Gastrocnemius medialis (tissue), 4 donors: ENCODE data around the gene TSKS. TPM values are rescaled to one million over a fixed set of nuclear protein-coding genes. Genes with fewer than 3 reads are reported as not detected.

ENCODE experiments used
- ATAC-seq, 2 donors: fragments of 150-250 bp; one replicate each; pipeline ENCODE4 v1.9.1; 2016
- DNase-seq, 2 donors: peaks; one replicate each; pipeline ENCODE4 v3.0.0-alpha.2; 2019
- H3K27ac ChIP-seq, 4 donors: fragments of 200-600 bp; sonication (generic); 1 replicate in 1 of 4; 2 replicates in 3 of 4; pipeline ENCODE4 v1.5.1; 2016 to 2018; ENCODE audit warnings: mild to moderate bottlenecking in 2 of 4, moderate library complexity in 1 of 4
- H3K27me3 ChIP-seq, 3 donors: fragments of 200-600 bp; sonication (generic) in 2 of 3; 1 replicate in 1 of 3; 2 replicates in 2 of 3; pipeline versions ENCODE4 v1.5.1 to v1.6.0; 2016 to 2019; ENCODE audit warnings: mild to moderate bottlenecking in 1 of 3, moderate library complexity in 1 of 3
- H3K36me3 ChIP-seq, 2 donors: fragments of 200-600 bp; sonication (generic) in 1 of 2; one replicate each; pipeline ENCODE4 v1.5.1; 2017 to 2018
- H3K4me1 ChIP-seq, 2 donors: fragments of 200-600 bp; sonication (generic) in 1 of 2; one replicate each; pipeline ENCODE4 v1.5.1; 2016 to 2017; ENCODE audit warnings: mild to moderate bottlenecking in 2 of 2
- H3K4me3 ChIP-seq, 4 donors: fragments of 200-600 bp; sonication (generic) in 3 of 4; 1 replicate in 1 of 4; 2 replicates in 3 of 4; pipeline ENCODE4 v1.5.1; 2016 to 2019; ENCODE audit warnings: mild to moderate bottlenecking in 2 of 4
- H3K9me3 ChIP-seq, 3 donors: fragments of 200-600 bp; sonication (generic) in 2 of 3; 1 replicate in 1 of 3; 2 replicates in 2 of 3; pipeline ENCODE4 v1.5.1; 2016 to 2019
- CTCF ChIP-seq, 5 experiments: fragments of 450-650 bp in 3 of 5; fragments of 200-600 bp in 2 of 5; sonication (generic) in 2 of 5; IDR thresholded peaks in 4 of 5; conservative IDR thresholded peaks in 1 of 5; 1 replicate in 4 of 5; 2 replicates in 1 of 5; pipeline ENCODE4 v1.5.1; 2016 to 2019; ENCODE audit warnings: antibody characterized with exemption in 5 of 5, mild to moderate bottlenecking in 3 of 5, moderate library complexity in 3 of 5
- POLR2A ChIP-seq, 2 donors: fragments of 450-650 bp; IDR thresholded peaks; one replicate each; pipeline ENCODE4 v1.6.1; 2017; ENCODE audit warnings: antibody characterized with exemption in 2 of 2, mild to moderate bottlenecking in 2 of 2, moderate library complexity in 2 of 2
- in situ Hi-C, 4 donors: fragments of 200-750 bp; cut with MboI; loops; one replicate each; pipeline versions ENCODE4 v1.15.0 to v1.8.0; 2017; ENCODE audit warnings: low sequenced_read_pairs in 4 of 4
- intact Hi-C: fragments of 100-400 bp; cut with DNase I; formaldehyde crosslinking; loops from one replicate; pipeline ENCODE4 v1.15.1; 2023; ENCODE audit warnings: low total_unique reads
- total RNA-seq, 4 donors: library from RNA; depleted of rRNA; stranded (reverse); fragments of >200 nt; gene quantifications; one replicate each; pipeline versions ENCODE4 v1.1.0 to v1.2.3, GENCODE V29; 2016

The TSKS gene
- total RNA-seq, 4 donors from 2014 or later: 0.13 to 0.16 TPM; not detected in 2

- H3K27ac ChIP-seq: no peak overlapping the region
- peaks cover 0 to 12% of the 10 kb centered on the region in 2 donors for H3K4me1 ChIP-seq
- H3K27me3 ChIP-seq: no peaks in the 10 kb centered on the region
- no peak overlapping the region for H3K4me3 ChIP-seq
- H3K9me3 ChIP-seq: no peaks in the 10 kb centered on the region
- no peak for DNase-seq
- ATAC-seq: no peak
- intact Hi-C loops: no loop called here
- peaks cover 0 to 78% of the 10 kb centered on the region in 2 donors for H3K36me3 ChIP-seq
- in situ Hi-C loops: no loop called here
- TF ChIP-seq CTCF (IDR thresholded peaks at IDR 0.05 in 4 of 5, conservative IDR thresholded peaks at IDR 0.05 in 1 of 5): no peak
- TF ChIP-seq POLR2A (IDR thresholded peaks at IDR 0.05): no peak
These were observed 36.2 kb upstream of the TSKS start for GRCh38 chr19:49799271-49799797.

- Histone ChIP-seq H3K4me3 (no peak overlapping the region), H3K9me3 (no peaks in the 10 kb centered on the region), H3K27ac (no peak overlapping the region), H3K27me3 (no peaks in the 10 kb centered on the region), H3K4me1 (peaks cover 0 to 12% of the 10 kb centered on the region in 2 donors), H3K36me3 (peaks cover 0 to 78% of the 10 kb centered on the region in 2 donors)
- intact Hi-C loops (no loop called here), in situ Hi-C loops (no loop called here)
- DNase-seq (no peak), ATAC-seq (no peak)
- no peak for TF ChIP-seq CTCF (IDR thresholded peaks at IDR 0.05 in 4 of 5, conservative IDR thresholded peaks at IDR 0.05 in 1 of 5)
- no peak for TF ChIP-seq POLR2A (IDR thresholded peaks at IDR 0.05)
These were observed 35.5 kb upstream of the TSKS start for GRCh38 chr19:49798574-49798973.

GRCh38 chr19:49795615-49796014 lies 32.5 kb upstream of the TSKS start:
- intact Hi-C loops (no loop called here), in situ Hi-C loops (no loop called here)
- H3K36me3 ChIP-seq: peaks cover 0 to 77% of the 10 kb centered on the region in 2 donors
- no peaks in the 10 kb centered on the region for H3K9me3 ChIP-seq
- no peaks in the 10 kb centered on the region for H3K4me1 ChIP-seq
- H3K4me3 ChIP-seq: no peak overlapping the region
- H3K27me3 ChIP-seq: no peaks in the 10 kb centered on the region
- DNase-seq: no peak
- TF ChIP-seq CTCF (IDR thresholded peaks at IDR 0.05 in 4 of 5, conservative IDR thresholded peaks at IDR 0.05 in 1 of 5) (no peak), POLR2A (IDR thresholded peaks at IDR 0.05) (no peak)
- ATAC-seq: no peak
- no peak overlapping the region for H3K27ac ChIP-seq

GRCh38 chr19:49793561-49793840 lies 30.4 kb upstream of the TSKS start:
- H3K4me3 ChIP-seq: no peak overlapping the region
- TF ChIP-seq CTCF (IDR thresholded peaks at IDR 0.05 in 4 of 5, conservative IDR thresholded peaks at IDR 0.05 in 1 of 5) (no peak), POLR2A (IDR thresholded peaks at IDR 0.05) (no peak)
- in situ Hi-C loops (no loop called here), intact Hi-C loops (no loop called here)
- DNase-seq (no peak), ATAC-seq (no peak)
- no peaks in the 10 kb centered on the region for H3K27me3 ChIP-seq
- H3K27ac ChIP-seq: no peak overlapping the region
- H3K9me3 ChIP-seq: no peaks in the 10 kb centered on the region
- H3K36me3 ChIP-seq: peaks cover 0 to 56% of the 10 kb centered on the region in 2 donors
- no peaks in the 10 kb centered on the region for H3K4me1 ChIP-seq
